ENCODE data around the gene CNN3.
A peak's percentile ranks its signal among the peaks of the same experiment; 100 is the strongest.

Gene CNN3

DNA sequence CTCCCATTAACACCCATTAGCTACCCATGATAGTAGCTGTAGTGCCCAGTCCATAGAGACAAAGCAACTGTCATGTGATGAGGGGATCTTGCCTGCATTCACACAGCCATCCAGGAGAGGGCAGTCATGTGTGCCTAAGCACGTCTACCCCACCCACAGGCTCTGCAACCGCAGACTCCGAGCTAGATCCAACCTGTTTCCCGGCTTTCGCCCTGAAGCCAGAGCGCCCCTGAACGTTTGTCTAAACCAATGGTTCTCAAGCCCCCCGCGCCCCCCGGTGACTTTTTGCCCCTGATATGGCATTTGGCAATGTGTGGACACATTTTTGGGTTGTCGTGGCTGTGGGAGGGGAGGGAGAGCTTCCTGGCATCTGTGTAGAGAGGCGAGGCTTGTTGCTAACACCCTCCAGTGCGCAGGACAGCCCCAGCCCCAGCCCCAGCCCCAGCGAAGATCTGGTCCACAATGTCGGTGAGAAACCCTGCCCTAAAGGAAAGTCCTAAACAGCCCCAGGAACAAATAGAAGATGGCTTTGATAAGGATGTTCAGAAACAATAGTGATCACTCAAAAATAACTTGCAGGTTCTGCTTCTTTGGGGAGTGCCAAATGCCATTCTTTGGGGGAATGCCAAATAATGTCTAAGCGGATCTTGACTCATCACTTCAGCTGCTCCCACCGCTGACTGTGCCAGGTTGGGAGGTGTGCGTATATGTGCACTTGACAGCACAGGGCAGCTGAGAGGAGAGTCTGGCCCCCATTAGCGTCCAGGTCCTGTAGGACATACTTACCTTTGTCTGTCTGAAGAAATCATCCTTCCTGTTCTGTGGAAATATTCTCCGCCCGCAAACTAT is 72.2 kb downstream of the CNN3 start:
- DNase-seq, result peak; percentile 80

- no peak for DNase-seq
Observed at GRCh38 chr1:94852788-94853187, 74.1 kb downstream of the CNN3 start.

DNA sequence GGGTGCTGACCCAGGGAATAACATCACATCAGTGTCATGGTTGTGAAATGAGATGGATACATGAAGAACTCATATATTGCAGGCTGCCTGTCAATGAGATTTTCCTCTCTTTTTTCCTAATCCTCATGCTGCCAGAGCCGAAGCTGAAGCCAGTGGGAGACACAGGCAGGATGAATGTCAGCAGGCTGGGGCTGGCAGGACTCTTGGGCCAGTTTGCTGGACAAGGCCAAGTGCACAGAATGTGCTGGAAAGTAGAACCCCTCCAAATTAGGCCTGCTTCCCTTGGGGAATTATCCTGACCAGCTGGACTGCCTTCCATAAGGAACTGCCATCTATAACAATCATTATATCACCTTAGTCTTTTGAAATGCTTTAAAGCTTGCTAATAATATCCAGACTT is 75.3 kb downstream of the CNN3 start:
- no peak for DNase-seq
